GM19351 (cell line): ENCODE results near the gene GRIP2.

Experiments
- ATAC-seq: cut with Tn5 transposase; IDR thresholded peaks from one replicate; pipeline ENCODE4 v1.9.1; 2021; ENCODE audit warnings: mild to moderate bottlenecking, moderate library complexity; ENCODE audit not compliant: unreplicated experiment

Gene GRIP2

GRCh38 chr3:14456794-14457193 is 83.3 kb downstream of the GRIP2 start:
- ATAC-seq = no peak

- ATAC-seq = no peak
Measured at GRCh38 chr3:14455571-14456317, 84.4 kb downstream of the GRIP2 start.

- ATAC-seq = no peak
Measured at GRCh38 chr3:14454639-14455310, 85.4 kb downstream of the GRIP2 start.

GRCh38 chr3:14453876-14454638 is 86.1 kb downstream of the GRIP2 start:
- ATAC-seq = no peak

GRCh38 chr3:14452740-14453710 is 87.1 kb downstream of the GRIP2 start:
- ATAC-seq = no peak

- no peak for ATAC-seq
Measured at GRCh38 chr3:14451844-14452739, 88.0 kb downstream of the GRIP2 start.

- ATAC-seq = no peak
Measured at GRCh38 chr3:14450922-14451606, 89.1 kb downstream of the GRIP2 start.

GRCh38 chr3:14450506-14450905 is 89.6 kb downstream of the GRIP2 start:
- no peak for ATAC-seq

- no peak for ATAC-seq
Measured at GRCh38 chr3:14448756-14449727, 91.1 kb downstream of the GRIP2 start.

GRCh38 chr3:14448063-14448462 is 92.1 kb downstream of the GRIP2 start:
- ATAC-seq = no peak

GRCh38 chr3:14446988-14447570 is 93.1 kb downstream of the GRIP2 start:
- no peak for ATAC-seq

- ATAC-seq = no peak
Measured at GRCh38 chr3:14445773-14446172, 94.4 kb downstream of the GRIP2 start.

GRCh38 chr3:14444380-14444779 is 95.8 kb downstream of the GRIP2 start:
- ATAC-seq = no peak

GRCh38 chr3:14441920-14442300 is 98.2 kb downstream of the GRIP2 start:
- no peak for ATAC-seq

GRCh38 chr3:14441240-14441919 is 98.8 kb downstream of the GRIP2 start:
- ATAC-seq = no peak

- ATAC-seq = no peak
Measured at GRCh38 chr3:14440531-14441239, 99.5 kb downstream of the GRIP2 start.
